ENCODE results near the gene STARD7. TPM values are rescaled to one million over a fixed set of nuclear protein-coding genes. Genes with fewer than 3 reads are reported as not detected.
A peak's percentile ranks its signal among the peaks of the same experiment; 100 is the strongest.
"Not testable (repeated sequence)": the region's sequence is repeated elsewhere in the genome, so short reads cannot be mapped to it uniquely, and the experiment has no call there.

Gene STARD7
- polyA plus RNA-seq, 2 of the 4 experiments (the other 2 are of a cell fraction): 101 to 136 TPM

- DNase-seq (ENCODE audit: low read depth in 1 of 2, low spot score in 1 of 2) (no peak), ATAC-seq (no peak), FAIRE-seq (no peak)
- Histone ChIP-seq H3K4me1 (no peaks in the 10 kb centered on the region), H3K27ac (no peak overlapping the region), H3K4me2 (no peak overlapping the region), H3K9me3 (no peaks in the 10 kb centered on the region), H3K4me3 (no peak overlapping the region)
- TF ChIP-seq BHLHE40 (IDR thresholded peaks at IDR 0.05; ENCODE audit: low read depth, low read length) (no peak), USF2 (IDR thresholded peaks at IDR 0.05) (no peak), ESRRA (IDR thresholded peaks at IDR 0.05; ENCODE audit: borderline replicate concordance, low read length) (no peak)
- CTCF ChIA-PET: interaction anchor here (2.1 to 2.9 kb wide), 2 partner anchors 12 to 44 kb away, joined by 9 to 14 read pairs; no protein-coding TSS in a partner anchor
- 75% methylated on average over 5 of the region's 5 CpGs for WGBS (ENCODE audit: missing lambda C conversion rate)
- POLR2A ChIA-PET: no interaction called here
Observed at GRCh38 chr2:96161898-96162297, 46.7 kb downstream of the STARD7 start.

GRCh38 chr2:96160366-96160765, 48.3 kb downstream of the STARD7 start:
- H3K4me1 ChIP-seq; POLR2A ChIA-PET; DNase-seq (ENCODE audit: low read depth in 1 of 2, low spot score in 1 of 2); H3K4me3 ChIP-seq; FAIRE-seq; H3K27ac ChIP-seq; H3K4me2 ChIP-seq; ATAC-seq; H3K9me3 ChIP-seq: not testable (repeated sequence)
- CTCF ChIA-PET: interaction anchor here (1.1 to 5.3 kb wide), 3 partner anchors 9 to 138 kb away, joined by 5 to 27 read pairs (median 9); no protein-coding TSS in a partner anchor
- 67% methylated on average over 5 of the region's 5 CpGs for WGBS (ENCODE audit: missing lambda C conversion rate)

- ChIA-PET POLR2A (no interaction called here), CTCF (interaction anchor here (1.2 to 5.3 kb wide), 4 partner anchors 14 to 137 kb away, joined by 3 to 27 read pairs (median 6); partner anchors contain the start of gene DUSP2)
- Histone ChIP-seq H3K9me3 (no peaks in the 10 kb centered on the region), H3K4me3 (no peak overlapping the region), H3K27ac (no peak overlapping the region), H3K4me2 (no peak overlapping the region), H3K4me1 (no peaks in the 10 kb centered on the region)
- WGBS (ENCODE audit: missing lambda C conversion rate): 52% methylated on average over 17 of the region's 17 CpGs
- ATAC-seq (no peak), FAIRE-seq (no peak), DNase-seq (ENCODE audit: low read depth in 1 of 2, low spot score in 1 of 2) (no peak)
- TF ChIP-seq CEBPB (IDR thresholded peaks at IDR 0.05) (no peak), MYC (IDR thresholded peaks at IDR 0.05; ENCODE audit: borderline replicate concordance, low read length) (no peak), JUN (IDR thresholded peaks at IDR 0.05) (no peak), FOSB (CRISPR knock-in tag; IDR thresholded peaks at IDR 0.05) (no peak), KDM1A (IDR thresholded peaks at IDR 0.05; ENCODE audit: low read depth) (no peak), KDM5A (IDR thresholded peaks at IDR 0.05) (no peak), HEYL (CRISPR knock-in tag; IDR thresholded peaks at IDR 0.05) (no peak), RAD21 (conservative IDR thresholded peaks at IDR 0.05 in 1 of 2, IDR thresholded peaks at IDR 0.05 in 1 of 2) (no peak), CHD4 (IDR thresholded peaks at IDR 0.05; ENCODE audit: borderline replicate concordance) (no peak), ELK1 (IDR thresholded peaks at IDR 0.05; ENCODE audit: low read depth, low read length) (no peak), MAFK (IDR thresholded peaks at IDR 0.05; ENCODE audit: partially characterized antibody) (no peak)
Observed at GRCh38 chr2:96159084-96159830, 49.4 kb downstream of the STARD7 start.

- H3K4me3 ChIP-seq: no peak overlapping the region
- no peak overlapping the region for H3K27ac ChIP-seq
- ChIA-PET POLR2A (no interaction called here), CTCF (interaction anchor here (1.2 to 5.3 kb wide), 4 partner anchors 13 to 136 kb away, joined by 3 to 27 read pairs (median 6); partner anchors contain the start of gene DUSP2)
- FAIRE-seq (no peak), DNase-seq (ENCODE audit: low read depth in 1 of 2, low spot score in 1 of 2) (no peak), ATAC-seq (peak in 1 of 2 experiments; percentile 10; a peak in 1 of 6 replicates)
- H3K4me2 ChIP-seq: no peak overlapping the region
- H3K9me3 ChIP-seq: no peaks in the 10 kb centered on the region
- TF ChIP-seq HEYL (CRISPR knock-in tag; IDR thresholded peaks at IDR 0.05) (no peak), CHD4 (IDR thresholded peaks at IDR 0.05; ENCODE audit: borderline replicate concordance) (no peak), NFE2L2 (conservative IDR thresholded peaks at IDR 0.05; ENCODE audit: low read length) (no peak), JUN (IDR thresholded peaks at IDR 0.05) (no peak), ZNF302 (CRISPR knock-in tag; IDR thresholded peaks at IDR 0.05) (no peak), EHMT2 (IDR thresholded peaks at IDR 0.05; ENCODE audit: low read depth) (no peak), HOXB13 (CRISPR knock-in tag; IDR thresholded peaks at IDR 0.05; ENCODE audit: low read depth) (no peak)
- 75% methylated on average over 12 of the region's 14 CpGs for WGBS (ENCODE audit: missing lambda C conversion rate)
- no peaks in the 10 kb centered on the region for H3K4me1 ChIP-seq
Observed at GRCh38 chr2:96158554-96158940, 50.1 kb downstream of the STARD7 start.

All from A549 (cell line).